HG03045 (cell line): ENCODE data around the gene HOXB9.

Experiments used
- ATAC-seq: cut with Tn5 transposase; IDR thresholded peaks from one replicate; pipeline ENCODE4 v1.9.1; 2021; ENCODE audit warnings: mild to moderate bottlenecking, moderate library complexity; ENCODE audit not compliant: unreplicated experiment

HOXB9 gene

GRCh38 chr17:48612854-48613691 lies 13.1 kb downstream of the HOXB9 start:
- ATAC-seq, result no peak

GRCh38 chr17:48612456-48612853 lies 13.7 kb downstream of the HOXB9 start:
- no peak for ATAC-seq

GRCh38 chr17:48611681-48612455 lies 14.3 kb downstream of the HOXB9 start:
- no peak for ATAC-seq

- no peak for ATAC-seq
Observed at GRCh38 chr17:48611213-48611612, 14.9 kb downstream of the HOXB9 start.

GRCh38 chr17:48610282-48611211 lies 15.6 kb downstream of the HOXB9 start, which contains the start of gene HOXB7:
TSS of gene HOXB7 (minus strand) at chr17:48611017. CDS start at chr17:48610918, 99 bp downstream.
- ATAC-seq, result no peak

- no peak for ATAC-seq
Observed at GRCh38 chr17:48609759-48610281, 16.3 kb downstream of the HOXB9 start.

- no peak for ATAC-seq
Observed at GRCh38 chr17:48609033-48609432, 17.1 kb downstream of the HOXB9 start.

- ATAC-seq, result no peak
Observed at GRCh38 chr17:48608494-48608834, 17.7 kb downstream of the HOXB9 start.

GRCh38 chr17:48606892-48607614 lies 19.1 kb downstream of the HOXB9 start:
- ATAC-seq, result no peak

GRCh38 chr17:48605991-48606891 lies 19.9 kb downstream of the HOXB9 start:
- ATAC-seq, result no peak

- no peak for ATAC-seq
Observed at GRCh38 chr17:48605409-48605919, 20.7 kb downstream of the HOXB9 start.

GRCh38 chr17:48604770-48605329 lies 21.3 kb downstream of the HOXB9 start, which contains the start of gene HOXB6:
TSS of gene HOXB6 (minus strand) at chr17:48604986. CDS start at chr17:48598150, 6,836 bp downstream.
- ATAC-seq, result no peak

GRCh38 chr17:48603959-48604769 lies 22.0 kb downstream of the HOXB9 start:
- no peak for ATAC-seq

GRCh38 chr17:48601539-48602425 lies 24.4 kb downstream of the HOXB9 start:
- ATAC-seq, result no peak

- no peak for ATAC-seq
Observed at GRCh38 chr17:48601207-48601538, 25.0 kb downstream of the HOXB9 start.

GRCh38 chr17:48600244-48601098 lies 25.7 kb downstream of the HOXB9 start:
- no peak for ATAC-seq
